Breast epithelium (tissue), 3 donors: ENCODE measurements around the gene SLC25A15.

Source experiments
- CTCF ChIP-seq, 3 donors: fragments of 450-650 bp; IDR thresholded peaks; one replicate each; pipeline ENCODE4 v1.5.1; 2016 to 2017; ENCODE audit warnings: antibody characterized with exemption in 3 of 3, mild to moderate bottlenecking in 3 of 3, moderate library complexity in 3 of 3
- POLR2A ChIP-seq: fragments of 450-650 bp; IDR thresholded peaks from one replicate; pipeline ENCODE4 v1.6.1; 2016; ENCODE audit warnings: antibody characterized with exemption, mild to moderate bottlenecking, moderate library complexity
- POLR2AphosphoS5 ChIP-seq, 3 donors: sonication (generic); formaldehyde crosslinking; IDR thresholded peaks; one replicate each; pipeline ENCODE4 v1.6.1; 2017; ENCODE audit warnings: antibody characterized with exemption in 3 of 3

- TF ChIP-seq CTCF (IDR thresholded peaks at IDR 0.05), result no peak
- TF ChIP-seq POLR2AphosphoS5 (IDR thresholded peaks at IDR 0.05), result no peak
- no peak for TF ChIP-seq POLR2A
Observed at GRCh38 chr13:40758811-40759210, 30.6 kb upstream of the SLC25A15 start.
